GM21717 (cell line): ENCODE data around the gene LMTK2.

Source experiments
- ATAC-seq: cut with Tn5 transposase; IDR thresholded peaks from one replicate; pipeline ENCODE4 v1.9.1; 2021; ENCODE audit warnings: mild to moderate bottlenecking, moderate library complexity; ENCODE audit not compliant: unreplicated experiment

Gene LMTK2

DNA sequence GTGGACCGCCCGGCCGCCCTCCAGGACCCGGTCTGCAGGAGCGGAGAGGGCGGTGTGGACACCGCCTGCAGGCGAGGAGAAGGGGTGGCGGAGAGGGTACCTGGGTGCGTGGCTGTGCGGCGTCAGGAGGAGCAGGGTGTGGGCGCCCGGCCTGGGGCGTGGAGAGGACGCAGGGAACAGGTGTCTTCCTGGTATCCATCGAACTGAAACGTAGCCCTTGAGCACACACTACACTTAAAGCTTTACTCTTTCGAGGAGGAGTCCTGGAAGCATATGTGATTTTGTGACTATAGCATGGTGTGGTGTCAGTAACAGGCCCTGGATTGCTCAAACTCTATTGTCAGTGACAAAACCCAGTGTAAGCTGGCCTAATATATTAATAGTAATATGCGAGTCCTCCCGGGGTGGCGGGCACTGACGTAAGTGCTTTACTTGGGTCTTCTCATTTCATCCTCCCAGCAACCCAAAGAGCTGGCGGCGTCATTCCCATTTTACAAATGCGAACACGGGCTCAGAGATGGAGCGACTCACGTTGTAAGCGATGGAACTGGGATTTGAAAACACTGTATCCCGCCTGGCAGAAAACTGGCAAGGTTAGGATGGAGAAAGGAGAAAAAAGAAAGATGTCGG, 145.9 kb downstream of the LMTK2 start:
- peak; percentile 33 for ATAC-seq

DNA sequence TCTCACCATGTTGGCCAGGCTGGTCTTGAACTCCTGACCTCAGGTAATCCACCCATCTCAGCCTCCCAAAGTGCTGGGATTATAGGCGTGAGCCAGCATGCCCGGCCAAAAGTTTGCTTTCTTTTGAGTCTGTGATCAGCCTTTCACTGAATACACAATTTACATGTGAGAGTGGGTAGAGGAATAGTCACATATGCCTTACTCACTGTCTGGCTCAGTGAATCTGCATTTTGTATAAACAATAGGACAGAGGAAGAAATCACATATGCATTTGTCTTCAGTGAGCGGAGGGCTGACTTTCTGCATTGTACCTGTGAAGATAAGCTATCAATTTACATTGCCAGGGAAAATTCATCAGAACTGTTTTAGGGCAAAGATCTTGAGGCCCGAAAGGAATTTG, 147.9 kb downstream of the LMTK2 start:
- no peak for ATAC-seq

GRCh38 chr7:98254951-98255610, 148.4 kb downstream of the LMTK2 start:
- no peak for ATAC-seq

- ATAC-seq = no peak
These were observed 149.8 kb downstream of the LMTK2 start for GRCh38 chr7:98256431-98256830.

DNA sequence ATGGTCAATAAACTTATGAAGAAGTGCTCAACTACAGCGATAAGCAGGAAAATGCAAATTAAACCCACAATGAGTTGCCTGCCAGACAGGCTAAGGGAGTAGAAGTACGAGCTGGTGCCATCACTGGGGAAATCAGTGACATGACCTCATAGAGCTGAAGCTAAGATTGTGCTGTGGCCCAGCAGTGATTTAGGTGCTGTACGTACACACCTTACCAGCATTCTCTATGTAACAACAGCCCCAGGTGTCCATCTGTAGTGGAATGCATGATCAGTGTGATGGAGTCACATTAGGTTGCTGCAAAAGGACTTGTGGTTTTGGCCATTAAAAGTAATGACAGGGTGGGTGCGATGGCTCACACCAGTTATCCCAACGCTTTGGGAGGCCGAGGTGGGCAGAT, 151.0 kb downstream of the LMTK2 start:
- ATAC-seq = no peak
